Left colon (tissue), 2 donors: Measurements from ENCODE around the gene TP53TG3E. TPM values are rescaled to one million over a fixed set of nuclear protein-coding genes. Genes with fewer than 3 reads are reported as not detected.
"Not testable (repeated sequence)": the region's sequence is repeated elsewhere in the genome, so short reads cannot be mapped to it uniquely, and the experiment has no call there.

Source experiments
- ATAC-seq: fragments of 200-7000 bp; cut with Tn5 transposase; one replicate; pipeline ENCODE4 v1.9.1; 2020; ENCODE audit warnings: mild to moderate bottlenecking, moderate library complexity
- DNase-seq, 2 donors: peaks; one replicate each; pipeline ENCODE4 v3.0.0-alpha.2; 2020
- intact Hi-C, 2 donors: fragments of 100-400 bp; cut with DNase I in 1 of 2; cut with micrococcal nuclease in 1 of 2; formaldehyde crosslinking; loops; one replicate each; pipeline versions ENCODE4 v1.11.2 to v1.14.0; 2022; cut with DNase I, micrococcal nuclease
- long read RNA-seq: library from polyadenylated mRNA; unstranded; transcript quantifications from one replicate; pipeline ENCODE4 v2.0.0, GENCODE V29; 2021
- total RNA-seq, 2 donors: library from RNA; stranded (reverse); fragmentation: NEBNext Ultra II Directional; extraction: Animal tissue kit (Norgen Biotek cat#: 25700); gene quantifications; one replicate each; pipeline ENCODE4 v1.2.1, GENCODE V29; 2021
- donor health status: DM: no; HTN: no; CAD: no.
- donor health status: DM: yes; HTN: yes; CAD: no.

The TP53TG3E gene, protein sequence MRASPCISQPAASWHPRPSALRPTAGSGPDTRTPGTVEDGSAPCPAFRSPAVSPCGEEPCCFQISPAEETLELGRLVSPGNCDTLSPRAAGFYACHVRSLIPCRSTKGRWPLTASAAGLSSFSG
- total RNA-seq = not detected
- long read RNA-seq = 0 reads

DNA sequence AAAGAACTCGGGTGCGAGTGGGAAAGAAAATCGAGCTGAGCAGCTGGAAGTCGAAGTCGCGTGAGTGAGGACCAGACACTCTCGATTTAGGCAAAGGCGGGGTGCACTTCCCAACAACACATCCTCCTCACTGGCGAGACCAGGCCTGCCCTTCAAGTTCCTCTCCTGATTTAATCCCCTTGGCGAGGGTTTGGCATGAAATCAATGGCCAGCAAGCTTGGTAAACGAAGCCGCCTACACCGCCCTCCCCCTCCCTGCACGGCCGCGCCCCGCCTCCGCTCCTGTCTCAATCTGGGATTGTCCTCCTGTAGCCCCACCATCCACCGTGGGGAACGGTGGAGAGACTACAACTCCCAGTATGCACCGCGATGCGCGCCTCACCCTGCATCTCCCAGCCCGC, at the start of gene TP53TG3E:
TSS of gene TP53TG3E (plus strand) at position 301 of the 400 bp plus-strand sequence. CDS start at position 369, 68 bp downstream.
- DNase-seq, intact Hi-C loops, ATAC-seq: not testable (repeated sequence)

DNA sequence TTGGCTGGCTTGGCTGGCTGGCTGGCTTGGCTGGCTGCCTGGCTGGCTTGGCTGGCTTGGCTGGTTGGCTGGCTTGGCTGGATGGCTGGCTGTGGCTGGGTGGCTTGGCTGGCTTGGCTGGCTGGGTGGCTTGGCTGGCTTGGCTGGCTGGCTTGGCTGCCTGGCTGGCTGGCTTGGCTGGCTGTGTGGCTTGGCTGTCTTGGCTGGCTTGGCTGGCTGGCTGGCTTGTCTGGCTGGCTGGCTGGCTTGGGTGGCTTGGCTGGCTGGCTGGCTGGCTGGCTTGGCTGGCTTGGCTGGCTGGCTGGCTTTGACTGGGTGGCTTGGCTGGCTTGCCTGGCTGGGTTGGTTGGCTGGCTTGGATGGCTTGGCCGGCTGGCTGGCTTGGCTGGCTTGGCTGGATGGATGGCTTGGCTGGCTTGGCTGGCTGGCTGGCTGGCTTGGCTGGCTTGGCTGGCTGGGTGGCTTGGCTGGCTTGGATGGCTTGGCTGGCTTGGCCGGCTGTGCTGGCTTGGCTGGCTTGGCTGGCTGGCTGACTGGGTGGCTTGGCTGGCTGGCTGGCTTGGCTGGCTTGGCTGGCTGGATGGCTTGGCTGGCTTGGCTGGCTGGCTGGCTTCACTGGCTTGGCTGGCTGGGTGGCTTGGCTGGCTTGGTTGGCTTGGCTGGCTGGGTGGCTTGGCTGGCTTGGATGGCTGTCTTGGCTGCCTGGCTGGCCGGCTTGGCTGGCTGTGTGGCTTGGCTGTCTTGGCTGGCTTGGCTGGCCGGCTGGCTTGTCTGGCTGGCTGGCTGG, 32.3 kb downstream of the TP53TG3E start:
- DNase-seq = peak; percentile 28 to 72

DNA sequence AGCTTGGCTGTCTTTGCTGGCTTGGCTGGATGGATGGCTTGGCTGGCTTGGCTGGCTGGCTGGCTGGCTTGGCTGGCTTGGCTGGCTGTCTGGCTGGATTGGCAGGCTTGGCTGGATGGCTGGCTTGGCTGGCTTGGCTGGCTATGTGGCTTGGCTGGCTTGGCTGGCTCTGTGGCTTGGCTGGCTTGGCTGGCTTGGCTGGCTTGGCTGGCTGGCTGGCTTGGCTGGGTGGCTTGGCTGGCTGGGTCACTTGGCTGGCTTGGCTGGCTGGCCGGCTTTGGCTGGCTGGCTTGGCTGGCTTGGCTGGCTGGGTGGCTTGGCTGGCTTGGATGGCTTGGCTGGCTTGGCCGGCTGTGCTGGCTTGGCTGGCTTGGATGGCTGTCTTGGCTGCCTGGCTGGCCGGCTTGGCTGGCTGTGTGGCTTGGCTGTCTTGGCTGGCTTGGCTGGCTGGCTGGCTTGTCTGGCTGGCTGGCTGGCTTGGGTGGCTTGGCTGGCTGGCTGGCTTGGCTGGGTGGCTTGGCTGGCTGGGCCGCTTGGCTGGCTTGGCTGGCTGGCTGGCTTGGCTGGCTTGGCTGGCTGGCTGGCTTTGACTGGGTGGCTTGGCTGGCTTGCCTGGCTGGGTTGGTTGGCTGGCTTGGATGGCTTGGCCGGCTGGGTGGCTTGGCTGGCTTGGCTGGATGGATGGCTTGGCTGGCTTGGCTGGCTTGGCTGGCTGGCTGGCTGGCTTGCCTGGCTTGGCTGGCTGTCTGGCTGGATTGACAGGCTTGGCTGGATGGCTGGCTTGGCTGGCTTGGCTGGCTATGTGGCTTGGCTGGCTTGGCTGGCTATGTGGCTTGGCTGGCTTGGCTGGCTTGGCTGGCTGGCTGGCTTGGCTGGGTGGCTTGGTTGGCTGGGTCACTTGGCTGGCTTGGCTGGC, 33.8 kb downstream of the TP53TG3E start:
- ATAC-seq, intact Hi-C loops: not testable (repeated sequence)
- DNase-seq = peak; percentile 14 to 65

More for the DNA sequence above, 32.3 kb downstream of the TP53TG3E start:
- intact Hi-C loops, ATAC-seq: not testable (repeated sequence)

DNA sequence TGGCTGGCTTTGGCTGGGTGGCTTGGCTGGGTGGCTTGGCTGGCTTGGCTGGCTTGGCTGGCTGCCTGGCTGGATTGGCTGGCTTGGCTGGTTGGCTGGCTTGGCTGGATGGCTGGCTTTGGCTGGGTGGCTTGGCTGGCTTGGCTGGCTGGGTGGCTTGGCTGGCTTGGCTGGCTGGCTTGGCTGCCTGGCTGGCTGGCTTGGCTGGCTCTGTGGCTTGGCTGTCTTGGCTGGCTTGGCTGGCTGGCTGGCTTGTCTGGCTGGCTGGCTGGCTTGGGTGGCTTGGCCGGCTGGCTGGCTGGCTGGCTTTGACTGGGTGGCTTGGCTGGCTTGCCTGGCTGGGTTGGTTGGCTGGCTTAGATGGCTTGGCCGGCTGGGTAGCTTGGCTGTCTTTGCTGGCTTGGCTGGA, 34.4 kb downstream of the TP53TG3E start:
- peak; percentile 8 to 52 for DNase-seq
- intact Hi-C loops, ATAC-seq: not testable (repeated sequence)

DNA sequence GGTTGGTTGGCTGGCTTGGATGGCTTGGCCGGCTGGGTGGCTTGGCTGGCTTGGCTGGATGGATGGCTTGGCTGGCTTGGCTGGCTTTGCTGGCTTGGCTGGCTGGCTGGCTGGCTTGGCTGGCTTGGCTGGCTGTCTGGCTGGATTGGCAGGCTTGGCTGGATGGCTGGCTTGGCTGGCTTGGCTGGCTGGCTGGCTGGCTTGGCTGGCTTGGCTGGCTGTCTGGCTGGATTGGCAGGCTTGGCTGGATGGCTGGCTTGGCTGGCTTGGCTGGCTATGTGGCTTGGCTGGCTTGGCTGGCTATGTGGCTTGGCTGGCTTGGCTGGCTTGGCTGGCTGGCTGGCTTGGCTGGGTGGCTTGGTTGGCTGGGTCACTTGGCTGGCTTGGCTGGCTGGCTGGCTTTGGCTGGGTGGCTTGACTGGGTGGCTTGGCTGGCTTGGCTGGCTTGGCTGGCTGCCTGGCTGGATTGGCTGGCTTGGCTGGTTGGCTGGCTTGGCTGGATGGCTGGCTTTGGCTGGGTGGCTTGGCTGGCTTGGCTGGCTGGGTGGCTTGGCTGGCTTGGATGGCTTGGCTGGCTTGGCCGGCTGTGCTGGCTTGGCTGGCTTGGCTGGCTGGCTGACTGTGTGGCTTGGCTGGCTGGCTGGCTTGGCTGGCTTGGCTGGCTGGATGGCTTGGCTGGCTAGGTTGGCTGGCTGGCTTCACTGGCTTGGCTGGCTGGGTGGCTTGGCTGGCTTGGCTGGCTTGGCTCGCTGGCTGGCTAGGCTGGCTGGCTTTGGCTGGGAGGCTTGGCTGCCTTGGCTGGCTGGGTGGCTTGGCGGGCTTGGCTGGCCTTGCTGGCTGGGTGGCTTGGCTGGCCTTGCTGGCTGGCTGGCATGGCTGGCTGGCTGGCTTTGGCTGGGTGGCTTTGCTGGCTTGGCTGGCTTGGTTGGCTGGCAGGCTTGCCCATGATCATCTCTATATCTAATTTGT, 35.3 kb downstream of the TP53TG3E start:
- DNase-seq = peak; percentile 29 to 76
- intact Hi-C loops, ATAC-seq: not testable (repeated sequence)

Other genes starting within 250 kb of the TP53TG3E start
- gene TP53TG3C, start 110.1 kb upstream of the TP53TG3E start, total RNA-seq = not detected
- gene TP53TG3B, start 56.5 kb downstream of the TP53TG3E start, total RNA-seq = not detected
- not detected for gene TP53TG3F, start 155.3 kb downstream of the TP53TG3E start, total RNA-seq